GM18498 (cell line): ENCODE results near the gene CD40LG.

Experiments used
- ATAC-seq: cut with Tn5 transposase; IDR thresholded peaks from one replicate; pipeline ENCODE4 v1.9.1; 2021; ENCODE audit warnings: mild to moderate bottlenecking, moderate library complexity; ENCODE audit not compliant: unreplicated experiment

Gene CD40LG

DNA sequence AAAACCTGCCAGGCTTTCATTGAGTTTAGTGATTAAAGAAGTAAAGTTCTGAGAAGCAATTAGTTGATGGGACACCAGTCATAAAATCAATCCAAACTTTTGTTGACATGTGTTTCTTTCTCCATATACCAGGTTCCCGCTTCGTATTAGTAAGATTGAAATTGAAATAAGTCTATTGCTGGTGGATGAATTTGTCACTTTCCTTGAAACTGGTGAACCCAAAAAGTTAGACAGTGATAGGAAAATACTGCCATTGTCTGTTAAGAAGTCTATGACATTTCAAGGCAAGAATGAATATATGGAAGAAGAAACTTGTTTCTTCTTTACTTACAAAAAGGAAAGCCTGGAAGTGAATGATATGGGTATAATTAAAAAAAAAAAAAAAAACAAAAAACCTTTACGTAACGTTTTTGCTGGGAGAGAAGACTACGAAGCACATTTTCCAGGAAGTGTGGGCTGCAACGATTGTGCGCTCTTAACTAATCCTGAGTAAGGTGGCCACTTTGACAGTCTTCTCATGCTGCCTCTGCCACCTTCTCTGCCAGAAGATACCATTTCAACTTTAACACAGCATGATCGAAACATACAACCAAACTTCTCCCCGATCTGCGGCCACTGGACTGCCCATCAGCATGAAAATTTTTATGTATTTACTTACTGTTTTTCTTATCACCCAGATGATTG, at the start of gene CD40LG:
Gene CD40LG, plus strand, starts transcription at position 482 of the 684 bp plus-strand sequence. Its CDS starts 91 bp downstream, at position 573.
- no peak for ATAC-seq

DNA sequence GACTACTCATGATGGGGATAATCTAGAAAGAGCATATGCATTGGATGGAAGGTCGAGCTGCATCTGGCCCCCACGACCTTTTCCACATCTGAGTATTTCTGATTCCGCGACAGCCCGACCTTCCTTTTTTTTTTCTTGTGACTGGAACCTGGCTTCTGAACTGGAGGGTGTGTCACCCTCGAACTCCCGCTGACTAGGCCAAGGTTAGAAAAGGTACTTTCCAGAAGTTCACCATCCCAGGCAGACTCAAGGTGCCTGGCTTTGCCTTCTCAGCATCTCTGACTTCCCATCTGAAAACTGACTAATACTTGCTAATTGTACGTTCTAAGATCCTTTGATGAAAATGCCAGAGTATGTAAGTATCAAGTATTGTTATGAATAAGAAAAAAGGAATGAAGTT, 49.3 kb upstream of the CD40LG start:
- no peak for ATAC-seq

DNA sequence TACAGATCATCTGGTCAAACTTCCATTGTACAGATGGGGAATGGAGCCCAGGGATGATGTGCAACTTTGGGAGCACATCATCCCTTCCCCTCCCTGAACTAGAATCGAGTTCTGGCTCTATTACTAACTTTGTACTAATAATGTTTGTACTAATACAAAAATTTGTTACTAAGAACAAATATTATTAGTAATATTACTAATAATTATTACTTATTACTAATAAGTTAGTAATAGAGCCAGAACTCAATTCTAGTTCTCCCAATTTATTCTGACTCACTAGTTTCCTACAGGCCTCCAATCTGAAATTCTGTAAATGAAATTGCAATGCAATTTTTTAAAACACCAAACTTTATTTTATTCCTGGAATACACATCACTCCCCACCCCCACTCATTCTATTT, 47.9 kb upstream of the CD40LG start:
- no peak for ATAC-seq

DNA sequence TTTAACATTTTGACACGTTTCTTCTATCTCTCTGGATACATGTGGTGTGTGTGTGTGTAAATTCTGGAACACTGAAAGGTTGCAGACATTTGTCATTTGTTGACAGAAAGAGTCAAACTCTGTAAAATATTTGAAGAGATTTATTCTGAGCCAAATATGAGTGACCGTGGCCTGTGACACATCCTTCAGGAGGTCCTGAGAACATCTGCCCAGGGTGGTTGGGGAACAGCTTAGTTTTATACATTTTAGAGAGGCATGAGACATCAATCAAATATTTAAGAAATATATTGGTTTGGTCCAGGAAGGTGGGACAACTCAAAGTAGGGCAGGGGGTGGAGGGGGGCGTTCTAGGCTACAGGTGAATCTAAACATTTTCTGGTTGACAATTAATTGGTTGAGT, 40.7 kb upstream of the CD40LG start:
- no peak for ATAC-seq

GRCh38 chrX:136608295-136608933, 39.5 kb upstream of the CD40LG start:
- ATAC-seq = peak; percentile 40

DNA sequence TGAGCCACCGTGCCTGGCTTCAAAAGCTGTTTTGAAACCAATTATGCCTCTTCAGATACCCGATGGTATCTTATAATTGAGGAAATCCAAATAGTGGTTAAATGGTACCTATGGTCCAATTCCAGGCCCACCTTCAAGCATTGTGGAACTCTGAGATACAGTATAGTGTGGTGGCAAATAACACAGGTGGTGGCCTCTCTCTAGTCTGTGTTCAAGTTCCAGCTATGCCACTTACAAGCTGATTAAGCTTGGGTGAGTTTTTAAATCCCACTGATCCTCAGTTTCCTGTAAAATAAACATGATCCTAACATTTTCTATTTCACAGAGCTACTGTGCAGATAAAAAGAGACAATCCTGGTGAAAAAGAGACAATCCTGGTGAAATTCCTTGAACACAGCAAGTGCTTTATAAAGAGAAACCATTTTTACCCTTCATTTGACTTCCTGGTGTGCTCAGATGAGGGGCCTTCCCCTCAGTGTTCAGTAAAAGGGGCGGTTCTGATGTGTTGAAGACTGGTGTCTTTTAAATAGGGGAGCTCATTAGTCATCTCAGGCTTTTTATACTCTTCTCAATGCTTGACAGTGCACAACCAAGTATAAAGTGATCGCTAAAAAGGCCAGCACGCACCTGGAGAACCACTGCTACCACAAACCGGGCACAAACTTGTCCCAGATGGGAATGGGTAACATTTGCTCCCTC, 30.8 kb upstream of the CD40LG start:
- ATAC-seq = peak; percentile 85

- ATAC-seq = no peak
Measured at GRCh38 chrX:136619899-136620505, 28.0 kb upstream of the CD40LG start.

DNA sequence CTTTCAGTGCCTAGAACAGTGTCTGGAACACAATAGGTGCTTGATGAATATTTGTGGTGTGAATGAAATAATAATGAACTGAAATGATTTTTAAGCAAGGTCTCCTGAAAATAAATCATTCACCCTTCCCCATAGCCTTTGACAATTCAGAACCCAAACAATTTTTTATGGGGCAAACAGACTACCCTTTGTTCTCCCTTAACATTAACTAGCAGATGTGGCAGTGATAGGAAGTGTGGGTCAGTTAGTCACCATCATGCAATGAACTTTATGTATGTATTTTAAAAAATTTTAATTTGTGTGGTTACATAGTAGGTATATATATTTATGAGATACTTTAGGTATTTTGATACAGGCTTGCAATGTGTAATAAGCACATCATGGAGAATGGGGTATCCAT, 27.2 kb upstream of the CD40LG start:
- no peak for ATAC-seq

- no peak for ATAC-seq
Measured at GRCh38 chrX:136622568-136622967, 25.4 kb upstream of the CD40LG start.

DNA sequence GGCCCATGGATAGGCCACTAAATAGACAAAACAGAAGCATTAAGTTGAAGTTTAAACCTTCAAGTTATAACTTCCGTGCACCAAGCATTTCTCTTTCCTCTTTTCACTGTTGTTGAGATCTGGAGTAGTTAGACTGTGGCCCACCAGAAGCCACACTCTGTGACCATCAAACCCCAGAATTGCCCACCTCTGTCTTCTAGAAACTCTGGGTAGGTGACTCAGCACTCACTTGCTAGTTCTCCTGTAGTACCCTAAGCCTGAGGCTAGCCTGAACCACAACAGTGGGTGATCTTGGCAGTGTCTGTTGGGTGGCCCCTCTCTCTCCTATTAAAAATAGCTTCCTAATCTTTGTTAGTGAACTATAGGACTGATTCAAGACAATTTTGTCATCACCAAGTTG, 24.6 kb upstream of the CD40LG start:
- no peak for ATAC-seq

DNA sequence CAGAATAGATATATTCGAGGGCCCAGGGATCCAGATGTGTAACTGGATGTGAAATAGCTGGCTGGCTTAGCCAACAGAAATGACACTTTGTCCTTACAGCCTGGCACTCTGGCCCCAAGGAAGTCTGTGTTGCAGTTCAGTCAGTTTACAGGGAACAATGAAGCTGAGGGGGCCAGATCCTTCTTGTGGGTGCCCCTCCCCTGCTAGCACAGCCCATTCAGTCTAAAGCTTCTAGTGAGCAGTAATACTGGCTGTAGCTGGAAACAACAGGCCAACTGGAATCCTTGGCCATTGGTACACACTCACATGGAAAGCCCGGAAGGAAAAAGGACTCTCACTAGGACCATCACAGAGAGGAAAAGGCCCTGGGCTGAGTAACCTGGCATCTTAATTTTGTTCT, 22.7 kb upstream of the CD40LG start:
- no peak for ATAC-seq

DNA sequence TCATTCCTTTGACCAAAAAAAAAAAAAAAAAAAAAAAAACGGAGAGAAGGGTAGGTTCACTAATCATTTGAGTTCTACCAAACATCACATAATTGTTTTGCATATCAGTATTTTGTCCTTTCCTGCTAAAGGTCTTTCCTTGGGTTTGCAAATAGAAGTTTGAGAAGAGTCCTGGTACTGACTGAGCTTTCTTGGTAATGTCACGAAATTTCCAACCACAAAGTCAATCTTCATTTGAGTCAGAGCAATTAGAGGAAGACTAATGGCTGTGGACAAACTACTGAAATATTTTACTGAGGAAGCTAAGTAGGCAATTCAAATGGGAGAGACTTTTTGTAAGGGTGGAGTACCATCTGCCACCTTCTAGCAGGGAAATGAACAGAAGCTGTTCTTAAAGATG, 21.7 kb upstream of the CD40LG start:
- ATAC-seq = no peak

DNA sequence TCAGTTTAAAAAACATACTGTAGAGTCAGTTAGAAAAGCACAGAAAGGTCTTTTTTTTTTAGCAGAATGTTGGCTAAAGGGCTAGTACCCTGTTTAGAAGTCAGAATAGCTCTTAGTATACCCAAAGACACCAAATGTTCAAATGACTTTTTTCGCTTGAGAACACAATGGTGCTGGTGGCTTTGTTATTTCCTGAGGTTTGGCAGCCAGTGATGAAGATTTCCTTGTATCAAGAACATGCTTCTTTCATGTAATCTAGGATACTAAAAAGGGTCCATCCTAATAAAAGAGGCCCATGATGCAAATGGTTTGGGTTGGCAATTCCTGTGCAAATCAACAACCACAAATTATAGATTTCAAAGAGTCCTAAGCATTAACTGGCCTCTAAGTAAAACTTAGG, 21.1 kb upstream of the CD40LG start:
- no peak for ATAC-seq

- no peak for ATAC-seq
Measured at GRCh38 chrX:136627409-136627808, 20.5 kb upstream of the CD40LG start.

- ATAC-seq = no peak
Measured at GRCh38 chrX:136629084-136629750, 18.7 kb upstream of the CD40LG start.

DNA sequence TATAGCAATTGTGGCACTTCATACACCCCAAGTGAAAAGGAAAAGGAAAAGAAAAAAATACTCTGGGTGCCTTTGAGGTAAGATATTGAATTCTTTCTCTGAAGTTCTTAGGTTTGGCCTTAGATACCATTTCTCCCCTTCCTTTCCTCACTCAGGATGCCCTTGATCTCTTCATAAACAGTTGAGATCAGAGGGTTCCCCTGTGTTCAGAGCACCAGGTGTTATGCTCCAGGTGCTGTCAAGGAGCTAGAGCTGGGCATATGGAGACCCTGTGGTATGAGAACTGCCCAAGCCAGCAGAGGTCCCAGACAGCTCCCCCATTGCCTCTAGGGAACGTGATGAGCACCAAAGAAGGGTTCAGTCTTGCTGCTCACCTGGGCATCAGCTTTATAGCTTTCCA, 17.1 kb upstream of the CD40LG start:
- ATAC-seq = no peak

DNA sequence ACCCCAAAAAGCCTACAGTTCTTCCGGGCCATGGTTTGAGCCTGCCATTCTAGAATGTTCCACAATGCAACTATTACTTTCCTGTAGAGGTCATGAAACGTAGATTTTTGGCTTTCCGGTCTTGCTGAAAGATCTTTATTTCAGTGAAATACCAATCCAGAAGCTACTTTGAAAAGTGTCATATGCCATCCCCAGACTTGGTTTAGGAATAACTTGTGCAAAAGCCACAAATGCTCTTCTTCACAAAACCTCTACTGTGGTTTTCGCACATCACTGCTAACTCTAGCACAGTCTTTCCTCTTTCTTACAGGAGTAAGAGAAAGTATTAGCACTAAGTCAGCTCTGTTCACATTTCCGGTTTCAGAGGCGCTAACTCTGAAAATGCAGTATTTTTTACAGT, 12.7 kb upstream of the CD40LG start:
- ATAC-seq = peak; percentile 91

DNA sequence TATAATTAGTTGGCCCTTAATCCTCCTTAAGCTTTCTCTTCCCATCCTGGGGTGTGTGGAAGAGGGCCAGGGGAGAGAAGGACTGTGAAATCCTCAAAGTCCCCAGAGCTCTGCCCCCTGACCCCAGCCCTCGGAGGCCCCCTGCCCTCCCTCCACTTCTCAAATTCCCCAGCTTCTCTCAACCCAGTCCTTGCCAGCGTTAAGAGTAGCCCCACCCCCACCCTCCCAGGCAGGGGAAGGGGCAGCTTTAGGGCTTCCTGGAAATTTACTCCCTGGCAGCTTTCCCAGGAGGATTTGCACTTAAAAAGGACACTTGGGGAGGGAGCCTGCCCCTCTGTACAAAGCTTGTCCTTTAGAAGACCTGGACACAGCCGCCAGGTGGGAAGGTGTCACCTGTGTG, 11.8 kb upstream of the CD40LG start:
- no peak for ATAC-seq

GRCh38 chrX:136639506-136640176, 8.3 kb upstream of the CD40LG start:
- ATAC-seq = no peak

DNA sequence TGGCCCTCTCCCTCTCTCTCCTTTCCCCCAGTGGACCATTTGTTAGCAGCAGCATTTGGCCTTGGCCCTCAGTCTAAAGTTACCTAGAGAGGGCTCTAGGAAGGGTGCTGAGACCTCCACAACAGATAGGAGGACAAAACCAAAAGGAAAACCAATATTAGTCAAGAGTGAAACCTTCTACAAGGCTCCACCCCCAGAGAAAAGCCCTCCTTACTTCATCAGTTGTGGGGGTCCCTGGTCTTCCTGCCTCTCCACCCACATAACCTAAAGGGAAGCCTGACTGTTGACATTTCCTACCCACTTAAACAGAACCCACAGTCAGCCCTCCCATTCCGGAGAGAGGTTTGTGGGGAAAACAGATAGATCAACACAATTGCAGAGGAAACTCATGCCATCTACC, 4.7 kb upstream of the CD40LG start:
- ATAC-seq = no peak
